ENCODE measurements around the gene QSOX2.
"Not testable (repeated sequence)": the region's sequence is repeated elsewhere in the genome, so short reads cannot be mapped to it uniquely, and the experiment has no call there.

Gene QSOX2

DNA sequence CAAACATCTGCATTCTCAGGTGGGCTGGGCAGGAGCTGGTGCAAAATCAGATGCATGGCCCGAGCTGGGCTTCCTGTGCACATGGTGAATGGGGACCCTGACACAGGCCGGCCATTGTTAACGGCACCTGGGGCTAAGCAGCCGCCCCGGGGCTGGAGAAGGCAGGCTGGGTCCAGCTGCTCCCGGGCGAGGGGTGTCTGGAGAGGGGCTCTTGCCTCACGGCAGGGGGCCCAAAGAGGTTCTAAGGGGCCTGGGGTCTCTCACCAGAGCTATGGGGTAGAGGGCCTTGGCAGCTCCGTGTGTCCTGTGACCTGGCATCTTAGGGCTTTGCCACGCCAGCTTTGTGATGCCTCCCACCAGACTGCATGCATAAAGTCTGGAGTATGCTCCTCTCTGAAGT, 5.1 kb upstream of the QSOX2 start:
- no peak for DNase-seq

- DNase-seq, result no peak
Observed at GRCh38 chr9:136249877-136250559, 4.4 kb upstream of the QSOX2 start.

- DNase-seq, result no peak
Observed at GRCh38 chr9:136248951-136249876, 3.6 kb upstream of the QSOX2 start.

- DNase-seq, result no peak
Observed at GRCh38 chr9:136247947-136248637, 2.5 kb upstream of the QSOX2 start.

- DNase-seq, result no peak
Observed at GRCh38 chr9:136247551-136247916, 1.9 kb upstream of the QSOX2 start.

DNA sequence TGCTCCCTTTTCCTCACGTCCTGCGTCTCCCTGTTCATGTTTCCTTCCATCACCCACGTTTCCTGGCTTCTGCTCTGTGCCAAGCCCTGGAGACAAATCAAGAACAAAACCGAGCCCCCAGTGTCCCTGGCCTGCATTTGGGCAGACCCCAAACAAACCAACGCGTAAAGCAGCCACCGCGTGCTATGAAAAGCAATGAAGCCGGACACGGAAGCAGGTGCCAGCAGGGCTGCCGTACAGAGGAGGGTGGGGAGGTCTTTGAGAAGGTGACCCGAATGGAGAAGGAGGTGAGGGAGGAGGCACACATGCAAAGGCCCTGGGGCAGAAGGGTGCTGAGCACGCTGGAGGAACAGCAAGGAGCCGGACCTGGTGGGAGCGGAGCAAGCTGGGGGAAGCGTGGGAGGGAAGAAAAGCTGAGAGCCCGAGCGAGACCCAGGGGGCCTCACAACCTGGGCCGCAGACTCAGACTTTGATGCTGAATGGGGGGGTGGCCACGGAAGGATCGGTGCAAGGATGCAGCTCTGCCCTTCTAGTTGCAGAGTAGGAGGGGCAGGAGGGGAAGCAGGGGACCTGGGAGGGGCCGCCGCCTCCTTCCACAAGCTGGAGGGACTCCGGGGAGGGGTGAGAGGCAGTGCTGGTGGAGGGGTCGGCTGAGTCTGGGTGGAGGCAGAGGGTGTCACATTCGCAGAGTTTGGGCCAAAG, 1.4 kb upstream of the QSOX2 start:
- DNase-seq, result no peak

DNA sequence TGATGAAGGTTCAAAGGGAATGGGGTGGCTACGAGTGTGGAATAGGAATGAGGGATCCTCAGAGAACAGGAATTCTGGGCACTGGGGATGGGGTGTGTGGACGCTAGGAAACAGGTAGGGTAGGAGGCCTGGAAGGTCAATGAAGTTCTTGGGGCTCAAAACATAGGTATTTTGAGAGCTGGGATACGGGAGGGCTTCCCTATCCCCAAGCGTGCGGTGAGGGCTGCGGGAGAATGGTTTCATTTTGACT, 718 bp downstream of the QSOX2 start:
- DNase-seq, result no peak

GRCh38 chr9:136244122-136244968, 1.3 kb downstream of the QSOX2 start:
- no peak for DNase-seq

DNA sequence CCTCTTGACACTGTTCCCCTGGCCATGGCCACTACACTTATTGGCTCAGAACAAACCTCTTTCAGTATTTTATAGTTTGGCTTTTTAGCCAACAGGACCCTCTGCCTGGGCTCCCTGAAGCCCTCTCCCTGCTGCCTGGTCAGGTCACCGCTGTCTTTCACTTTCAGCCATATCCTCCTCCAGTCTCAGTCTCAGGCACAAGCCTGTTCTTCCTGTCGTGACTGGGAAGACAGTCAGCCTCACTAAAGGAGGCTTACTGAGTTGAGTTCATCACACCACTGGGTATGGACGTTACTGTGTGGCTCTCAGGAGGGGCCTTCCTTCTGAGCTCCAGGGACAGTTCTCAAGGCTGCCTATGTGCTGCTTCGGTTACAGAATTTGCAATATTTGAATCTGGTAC, 2.0 kb downstream of the QSOX2 start:
- DNase-seq, result no peak

DNA sequence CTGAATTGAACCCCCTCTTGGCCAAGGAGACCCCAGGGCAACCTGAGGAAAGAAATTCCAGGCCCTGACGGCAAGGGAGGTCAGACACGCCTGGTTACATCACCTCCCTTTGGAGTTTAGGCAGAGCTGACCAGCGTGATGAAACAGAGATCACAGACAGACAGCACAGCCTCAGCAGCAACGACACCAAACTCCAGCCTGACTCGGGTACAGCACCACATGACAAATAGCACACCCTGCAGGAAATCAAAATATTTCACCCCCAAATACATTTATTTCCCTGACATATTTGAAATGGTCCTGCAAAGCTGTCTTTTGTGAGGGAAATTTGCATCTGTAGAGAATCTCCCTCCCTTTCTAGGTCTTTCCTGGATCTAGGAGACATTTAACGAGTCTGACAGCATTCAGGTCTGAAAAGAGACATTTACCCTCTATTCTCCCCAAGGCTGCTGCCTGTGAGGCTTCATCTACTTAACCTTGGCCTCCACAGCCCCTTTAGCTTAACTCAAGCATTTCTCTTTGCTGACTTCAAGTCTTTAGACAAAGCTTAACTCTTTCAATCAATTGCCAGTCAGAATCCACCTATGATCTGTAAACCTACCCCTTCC, 2.6 kb downstream of the QSOX2 start:
- DNase-seq, result no peak

DNA sequence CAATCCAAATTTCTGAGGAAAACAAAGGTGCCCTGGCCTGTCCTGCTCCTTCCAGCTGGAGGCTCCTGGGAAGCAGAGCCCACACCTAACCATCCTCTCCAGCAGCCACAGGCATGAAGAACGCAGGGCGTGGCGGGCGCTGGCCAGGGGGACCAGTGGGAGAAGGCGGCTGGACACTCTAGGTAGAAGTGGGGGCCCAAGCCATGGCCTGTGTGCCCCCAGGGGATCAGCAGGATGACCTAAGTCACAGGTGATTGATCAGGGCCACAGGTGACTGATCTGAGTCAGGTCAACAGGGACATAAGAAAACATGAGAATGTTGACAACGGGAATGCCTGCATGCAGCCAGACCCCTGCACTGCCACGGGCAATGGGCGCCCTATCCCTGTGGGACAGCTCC, 3.4 kb downstream of the QSOX2 start:
- no peak for DNase-seq

DNA sequence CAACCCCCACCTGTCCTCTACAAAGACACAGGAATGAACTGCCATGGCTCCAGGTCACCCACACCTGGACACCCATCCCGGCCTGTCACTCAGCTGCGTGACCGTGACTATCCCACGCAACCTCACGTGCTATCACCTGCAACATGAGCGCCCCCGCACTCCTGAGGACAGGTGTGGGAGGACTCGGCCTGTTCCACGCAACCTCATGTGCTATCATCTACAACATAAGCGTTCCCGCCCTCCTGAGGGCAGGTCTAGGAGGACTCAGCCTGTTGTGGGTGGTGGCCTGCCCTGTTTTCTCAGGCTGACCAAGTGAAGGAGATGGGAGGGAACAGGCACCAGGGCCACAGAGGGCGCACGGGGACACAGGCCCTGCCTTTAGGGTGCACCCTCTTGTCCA, 4.1 kb downstream of the QSOX2 start:
- DNase-seq, result no peak

DNA sequence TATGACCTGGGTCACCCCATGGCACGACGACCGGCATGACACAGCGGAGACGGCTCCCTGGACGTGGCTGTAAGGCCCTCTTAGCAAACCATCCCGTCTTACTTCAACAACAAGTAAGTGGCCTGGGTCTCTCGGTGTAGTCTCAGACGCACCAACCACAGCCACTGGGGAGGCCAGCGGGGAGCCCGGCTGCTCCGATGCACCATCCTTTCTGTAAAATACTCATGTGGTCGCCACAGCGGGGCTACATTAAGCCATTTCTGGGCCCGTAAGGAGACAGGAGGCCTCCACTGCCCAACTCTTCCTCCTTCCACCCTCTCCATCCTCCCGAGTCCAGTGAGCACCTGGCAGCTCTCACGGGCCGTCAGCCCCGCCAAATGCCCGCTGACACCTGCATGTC, 4.7 kb downstream of the QSOX2 start:
- no peak for DNase-seq

GRCh38 chr9:136239983-136240330, 5.7 kb downstream of the QSOX2 start:
- DNase-seq, result no peak

DNA sequence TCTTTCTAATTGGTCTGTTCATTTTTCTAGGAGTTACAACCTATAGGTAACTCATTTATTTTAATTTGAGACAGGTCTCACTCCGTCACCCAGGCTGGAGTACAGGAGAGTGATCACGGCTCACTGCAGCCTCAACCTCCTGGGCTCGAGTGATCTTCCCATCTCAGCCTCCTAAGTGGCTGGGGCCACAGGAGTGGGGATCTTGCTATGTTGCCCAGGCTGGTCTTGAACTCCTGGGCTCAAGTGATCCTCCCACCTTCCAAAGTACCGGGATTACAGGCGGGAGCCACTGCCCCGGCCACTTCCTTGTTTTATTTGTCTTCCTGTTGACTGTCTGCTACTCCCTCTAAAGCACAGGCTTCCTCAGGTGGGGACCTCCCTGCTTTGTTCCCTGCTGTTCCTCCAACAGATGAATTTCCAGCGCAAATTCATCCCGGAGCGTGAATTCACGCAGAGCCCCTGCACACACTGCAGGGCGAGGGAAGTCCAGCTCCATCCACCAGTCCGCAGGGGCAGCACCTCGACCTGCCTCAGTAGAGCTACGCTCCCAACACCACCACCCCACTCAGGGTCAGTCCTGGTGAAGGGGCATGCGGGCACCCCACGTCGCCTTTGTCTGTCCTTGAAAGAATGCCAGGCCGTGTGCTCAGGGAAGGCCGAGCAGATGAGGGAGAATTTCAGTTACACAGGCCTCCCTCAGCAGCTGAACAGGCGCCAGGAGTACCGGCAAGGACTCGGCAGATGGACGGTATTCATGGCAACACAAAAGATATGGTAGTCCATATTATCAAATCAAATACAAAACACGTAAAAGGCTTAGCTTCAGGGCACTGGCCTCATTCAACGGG, 6.3 kb downstream of the QSOX2 start:
- no peak for DNase-seq

- DNase-seq, result no peak
Observed at GRCh38 chr9:136238342-136238732, 7.3 kb downstream of the QSOX2 start.

DNA sequence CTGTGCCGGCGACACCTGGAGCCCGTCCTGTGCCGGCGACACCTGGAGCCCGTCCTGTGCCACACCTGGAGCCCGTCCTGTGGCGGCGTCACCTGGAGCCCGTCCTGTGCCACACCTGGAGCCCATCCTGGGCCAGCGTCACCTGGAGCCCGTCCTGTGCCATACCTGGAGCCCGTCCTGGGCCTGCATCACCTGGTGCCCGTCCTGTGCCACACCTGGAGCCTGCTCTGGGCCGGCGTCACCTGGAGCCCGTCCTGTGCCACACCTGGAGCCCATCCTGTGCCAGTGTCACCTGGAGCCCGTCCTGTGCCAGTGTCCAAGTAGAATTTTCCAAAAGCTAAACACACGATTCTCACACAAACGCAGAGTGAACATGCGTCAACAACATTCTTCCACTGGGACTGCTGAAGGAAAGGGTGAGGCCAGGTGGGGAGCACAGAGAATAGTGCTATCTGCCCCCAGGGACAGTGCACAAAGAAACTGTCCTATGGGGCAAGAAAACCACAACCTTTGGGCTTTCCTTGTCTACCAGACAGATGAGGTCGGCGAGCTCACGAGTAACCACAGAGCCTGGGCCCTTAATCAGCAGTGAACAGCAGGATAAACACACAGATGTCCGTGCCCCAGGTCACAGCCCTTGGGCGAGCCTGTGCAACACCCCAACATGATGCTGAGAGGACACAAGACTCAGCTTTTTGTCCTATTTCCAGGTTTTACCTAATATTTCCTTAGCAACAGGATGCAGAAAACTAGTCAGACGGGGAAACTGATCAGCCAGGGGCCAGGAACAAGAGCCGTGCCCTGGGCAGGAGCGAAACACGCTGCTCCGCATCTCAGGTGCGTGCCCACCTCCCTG, 7.9 kb downstream of the QSOX2 start:
- no peak for DNase-seq

DNA sequence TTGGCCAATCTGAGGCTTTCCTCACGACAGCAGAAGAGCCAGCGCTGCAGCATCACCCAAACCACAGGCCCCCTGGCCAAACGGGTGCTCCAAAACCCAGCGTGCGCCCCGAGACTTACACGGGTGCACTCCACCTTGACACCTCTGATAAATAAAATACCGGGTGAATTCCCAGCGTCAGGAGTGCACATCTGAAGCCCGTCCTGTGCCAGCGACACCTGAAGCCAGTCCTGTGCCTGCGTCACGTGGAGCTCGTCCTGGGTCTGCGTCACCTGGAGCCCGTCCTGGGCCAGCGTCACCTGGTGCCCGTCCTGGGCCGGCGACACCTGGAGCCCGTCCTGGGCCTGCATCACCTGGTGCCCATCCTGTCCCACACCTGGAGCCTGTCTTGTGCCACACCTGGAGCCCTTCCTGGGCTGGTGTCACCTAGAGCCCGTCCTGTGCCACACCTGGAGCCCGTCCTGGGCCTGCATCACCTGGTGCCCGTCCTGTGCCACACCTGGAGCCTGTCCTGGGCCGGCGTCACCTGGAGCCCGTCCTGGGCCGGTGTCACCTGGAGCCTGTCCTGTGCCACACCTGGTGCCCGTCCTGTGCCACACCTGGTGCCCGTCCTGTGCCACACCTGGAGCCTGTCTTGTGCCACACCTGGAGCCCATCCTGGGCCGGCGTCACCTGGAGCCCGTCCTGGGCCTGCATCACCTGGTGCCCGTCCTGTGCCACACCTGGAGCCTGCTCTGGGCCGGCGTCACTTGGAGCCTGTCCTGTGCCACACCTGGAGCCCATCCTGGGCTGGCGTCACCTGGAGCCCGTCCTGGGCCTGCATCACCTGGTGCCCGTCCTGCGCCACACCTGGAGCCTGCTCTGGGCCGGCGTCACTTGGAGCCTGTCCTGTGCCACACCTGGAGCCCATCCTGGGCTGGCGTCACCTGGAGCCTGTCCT, 8.9 kb downstream of the QSOX2 start:
- not testable (repeated sequence) for DNase-seq

Measured in EL (cell line).